ENCODE data around the gene GALNT14.

DNA sequence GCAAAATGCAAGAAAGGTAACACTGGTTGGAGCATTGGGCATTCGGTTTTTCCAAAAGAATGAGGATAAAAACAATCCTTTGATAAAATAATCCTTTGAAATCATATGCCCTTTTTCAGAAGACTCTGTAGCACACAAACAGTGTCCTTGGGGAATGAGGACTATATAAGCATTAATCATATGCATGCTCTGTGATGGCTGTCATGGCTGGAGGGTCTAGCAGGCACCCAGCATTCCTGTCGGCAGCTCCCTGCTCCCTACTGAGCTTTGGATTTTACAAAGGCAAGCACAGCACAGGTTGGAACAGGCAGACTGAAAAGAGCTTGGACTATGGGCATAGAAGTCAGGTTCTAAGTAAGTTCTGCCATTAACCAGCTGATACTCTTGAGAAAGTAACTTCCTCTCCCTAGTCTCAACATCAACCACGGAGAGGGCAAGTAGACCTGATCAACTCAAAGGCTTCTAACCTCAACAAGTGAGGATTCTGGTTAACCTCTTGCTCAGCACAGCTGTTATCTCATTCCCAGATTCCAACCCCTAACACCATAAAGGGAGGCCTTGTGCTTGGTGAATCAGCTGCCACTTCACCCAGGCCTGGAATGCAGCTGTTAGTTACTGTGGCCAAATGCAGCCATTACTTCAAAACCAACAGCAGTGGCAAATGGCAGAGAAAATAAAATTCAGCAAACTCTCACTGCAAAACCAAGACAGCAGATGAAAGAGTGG lies 29.5 kb downstream of the GALNT14 start:
- TF ChIP-seq, protein P1, sequence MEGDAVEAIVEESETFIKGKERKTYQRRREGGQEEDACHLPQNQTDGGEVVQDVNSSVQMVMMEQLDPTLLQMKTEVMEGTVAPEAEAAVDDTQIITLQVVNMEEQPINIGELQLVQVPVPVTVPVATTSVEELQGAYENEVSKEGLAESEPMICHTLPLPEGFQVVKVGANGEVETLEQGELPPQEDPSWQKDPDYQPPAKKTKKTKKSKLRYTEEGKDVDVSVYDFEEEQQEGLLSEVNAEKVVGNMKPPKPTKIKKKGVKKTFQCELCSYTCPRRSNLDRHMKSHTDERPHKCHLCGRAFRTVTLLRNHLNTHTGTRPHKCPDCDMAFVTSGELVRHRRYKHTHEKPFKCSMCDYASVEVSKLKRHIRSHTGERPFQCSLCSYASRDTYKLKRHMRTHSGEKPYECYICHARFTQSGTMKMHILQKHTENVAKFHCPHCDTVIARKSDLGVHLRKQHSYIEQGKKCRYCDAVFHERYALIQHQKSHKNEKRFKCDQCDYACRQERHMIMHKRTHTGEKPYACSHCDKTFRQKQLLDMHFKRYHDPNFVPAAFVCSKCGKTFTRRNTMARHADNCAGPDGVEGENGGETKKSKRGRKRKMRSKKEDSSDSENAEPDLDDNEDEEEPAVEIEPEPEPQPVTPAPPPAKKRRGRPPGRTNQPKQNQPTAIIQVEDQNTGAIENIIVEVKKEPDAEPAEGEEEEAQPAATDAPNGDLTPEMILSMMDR (IDR thresholded peaks at IDR 0.05; ENCODE audit: insufficient read depth, low read depth, low read length) = no peak
- no peak for TF ChIP-seq EZH2 (IDR thresholded peaks at IDR 0.05; ENCODE audit: insufficient read depth, low read length)
